Urinary bladder (tissue), 4 donors: ENCODE data around the gene ZCCHC12. TPM values are rescaled to one million over a fixed set of nuclear protein-coding genes. Genes with fewer than 3 reads are reported as not detected.

ENCODE experiments used
- DNase-seq: peaks from one replicate; pipeline ENCODE4 v3.0.0-alpha.2; 2015; ENCODE audit errors: extremely low spot score
- H3K27ac ChIP-seq: one replicate; pipeline ENCODE4 v1.5.1; 2013; ENCODE audit warnings: low read depth, mild to moderate bottlenecking, moderate library complexity
- H3K36me3 ChIP-seq: one replicate; pipeline ENCODE4 v1.6.1; 2013; ENCODE audit warnings: mild to moderate bottlenecking, moderate library complexity; ENCODE audit not compliant: insufficient read depth
- H3K4me1 ChIP-seq: one replicate; pipeline ENCODE4 v1.6.1; 2013; ENCODE audit warnings: mild to moderate bottlenecking, moderate library complexity; ENCODE audit not compliant: insufficient read depth
- H3K4me3 ChIP-seq: one replicate; pipeline ENCODE4 v1.5.1; 2013; ENCODE audit warnings: low read depth, low read length
- WGBS: extraction: QIAGEN DNeasy Blood & Tissue Kit; methylation state at CpG from one replicate; pipeline ENCODE4 v1.1.7; 2013; 5-methylcytosine and 5-hydroxymethylcytosine counted together
- polyA plus RNA-seq: library from polyadenylated mRNA; stranded (reverse); fragments of 200-250 nt; gene quantifications from one replicate; pipeline ENCODE4 v1.2.3, GENCODE V29; 2013
- total RNA-seq: library from RNA; depleted of rRNA; stranded (reverse); fragments of >200 nt; gene quantifications from one replicate; pipeline ENCODE4 v1.2.3, GENCODE V29; 2014
- donor health status: healthy with polysubstance abuse.
- donor health status: healthy.

Gene ZCCHC12
- total and polyA plus RNA-seq, 2 donors: 0.44 to 1.9 TPM

- Histone ChIP-seq H3K4me3 (no peak overlapping the region), H3K4me1 (no peaks in the 10 kb centered on the region), H3K36me3 (no peaks in the 10 kb centered on the region), H3K27ac (no peak overlapping the region)
- 67% methylated on average over 3 of the region's 3 CpGs for WGBS
- DNase-seq: no peak
Measured at GRCh38 chrX:118853596-118853995, 30.0 kb downstream of the ZCCHC12 start.

- 97% methylated on average over 3 of the region's 3 CpGs for WGBS
- Histone ChIP-seq H3K4me1 (no peaks in the 10 kb centered on the region), H3K36me3 (no peaks in the 10 kb centered on the region), H3K27ac (no peak overlapping the region), H3K4me3 (no peak overlapping the region)
- no peak for DNase-seq
Measured at GRCh38 chrX:118855681-118856310, 32.2 kb downstream of the ZCCHC12 start.

- WGBS: 26% methylated on average over 3 of the region's 3 CpGs
- Histone ChIP-seq H3K4me3 (no peak overlapping the region), H3K27ac (no peak overlapping the region)
Measured at GRCh38 chrX:118857006-118857405, 33.4 kb downstream of the ZCCHC12 start.

GRCh38 chrX:118861338-118861737 lies 37.7 kb downstream of the ZCCHC12 start:
- H3K27ac ChIP-seq: no peak overlapping the region
- no peak for DNase-seq
- H3K4me3 ChIP-seq: no peak overlapping the region
- no peaks in the 10 kb centered on the region for H3K36me3 ChIP-seq
- no peaks in the 10 kb centered on the region for H3K4me1 ChIP-seq
- 72% methylated on average over 2 of the region's 2 CpGs for WGBS

More at GRCh38 chrX:118857006-118857405, 33.4 kb downstream of the ZCCHC12 start:
- no peaks in the 10 kb centered on the region for H3K4me1 ChIP-seq
- no peak for DNase-seq
- H3K36me3 ChIP-seq: no peaks in the 10 kb centered on the region

GRCh38 chrX:118862091-118862490 lies 38.5 kb downstream of the ZCCHC12 start:
- DNase-seq: no peak
- H3K36me3 ChIP-seq: no peaks in the 10 kb centered on the region
- no peak overlapping the region for H3K27ac ChIP-seq
- no peak overlapping the region for H3K4me3 ChIP-seq
- H3K4me1 ChIP-seq: no peaks in the 10 kb centered on the region
- 13% methylated on average over 1 of the region's 1 CpG for WGBS

- H3K36me3 ChIP-seq: no peaks in the 10 kb centered on the region
- H3K4me3 ChIP-seq: no peak overlapping the region
- no peak for DNase-seq
- no peak overlapping the region for H3K27ac ChIP-seq
- no peaks in the 10 kb centered on the region for H3K4me1 ChIP-seq
- 47% methylated on average over 4 of the region's 4 CpGs for WGBS
Measured at GRCh38 chrX:118862979-118863378, 39.4 kb downstream of the ZCCHC12 start.

- WGBS: 84% methylated on average over 3 of the region's 3 CpGs
- Histone ChIP-seq H3K36me3 (no peaks in the 10 kb centered on the region), H3K27ac (no peak overlapping the region), H3K4me3 (no peak overlapping the region), H3K4me1 (no peaks in the 10 kb centered on the region)
- no peak for DNase-seq
Measured at GRCh38 chrX:118864063-118864635, 40.5 kb downstream of the ZCCHC12 start.

GRCh38 chrX:118865231-118865630 lies 41.6 kb downstream of the ZCCHC12 start:
- 46% methylated on average over 1 of the region's 1 CpG for WGBS
- no peaks in the 10 kb centered on the region for H3K36me3 ChIP-seq
- H3K4me1 ChIP-seq: no peaks in the 10 kb centered on the region
- no peak overlapping the region for H3K27ac ChIP-seq
- DNase-seq: no peak
- no peak overlapping the region for H3K4me3 ChIP-seq

- H3K36me3 ChIP-seq: no peaks in the 10 kb centered on the region
- WGBS: 51% methylated on average over 3 of the region's 3 CpGs
- no peaks in the 10 kb centered on the region for H3K4me1 ChIP-seq
- no peak overlapping the region for H3K27ac ChIP-seq
- DNase-seq: no peak
- no peak overlapping the region for H3K4me3 ChIP-seq
Measured at GRCh38 chrX:118867251-118867650, 43.6 kb downstream of the ZCCHC12 start.

- Histone ChIP-seq H3K4me1 (no peaks in the 10 kb centered on the region), H3K4me3 (no peak overlapping the region), H3K36me3 (no peaks in the 10 kb centered on the region), H3K27ac (no peak overlapping the region)
- DNase-seq: no peak
- WGBS: 34% methylated on average over 4 of the region's 4 CpGs
Measured at GRCh38 chrX:118872102-118872566, 48.5 kb downstream of the ZCCHC12 start.

Other genes starting within 250 kb of the ZCCHC12 start
- 36.7 TPM for gene IL13RA1, start 96.2 kb upstream of the ZCCHC12 start, total RNA-seq
- gene IL13RA1, start 96.2 kb upstream of the ZCCHC12 start, polyA plus RNA-seq: 30.1 TPM
- 3.4 TPM for gene LONRF3, start 150.8 kb downstream of the ZCCHC12 start, total RNA-seq
- gene LONRF3, start 150.8 kb downstream of the ZCCHC12 start, polyA plus RNA-seq: 7.4 TPM
- not detected for gene CT47C1, start 249.2 kb downstream of the ZCCHC12 start, total RNA-seq
- not detected for gene CT47C1, start 249.2 kb downstream of the ZCCHC12 start, polyA plus RNA-seq